Ammon's horn (tissue), 1 donor: Measurements from ENCODE around the gene AP5Z1.

Source experiments
- DNase-seq: peaks from one replicate; pipeline ENCODE4 v3.0.0-alpha.2; 2016; ENCODE audit warnings: low spot score

The AP5Z1 gene

DNA sequence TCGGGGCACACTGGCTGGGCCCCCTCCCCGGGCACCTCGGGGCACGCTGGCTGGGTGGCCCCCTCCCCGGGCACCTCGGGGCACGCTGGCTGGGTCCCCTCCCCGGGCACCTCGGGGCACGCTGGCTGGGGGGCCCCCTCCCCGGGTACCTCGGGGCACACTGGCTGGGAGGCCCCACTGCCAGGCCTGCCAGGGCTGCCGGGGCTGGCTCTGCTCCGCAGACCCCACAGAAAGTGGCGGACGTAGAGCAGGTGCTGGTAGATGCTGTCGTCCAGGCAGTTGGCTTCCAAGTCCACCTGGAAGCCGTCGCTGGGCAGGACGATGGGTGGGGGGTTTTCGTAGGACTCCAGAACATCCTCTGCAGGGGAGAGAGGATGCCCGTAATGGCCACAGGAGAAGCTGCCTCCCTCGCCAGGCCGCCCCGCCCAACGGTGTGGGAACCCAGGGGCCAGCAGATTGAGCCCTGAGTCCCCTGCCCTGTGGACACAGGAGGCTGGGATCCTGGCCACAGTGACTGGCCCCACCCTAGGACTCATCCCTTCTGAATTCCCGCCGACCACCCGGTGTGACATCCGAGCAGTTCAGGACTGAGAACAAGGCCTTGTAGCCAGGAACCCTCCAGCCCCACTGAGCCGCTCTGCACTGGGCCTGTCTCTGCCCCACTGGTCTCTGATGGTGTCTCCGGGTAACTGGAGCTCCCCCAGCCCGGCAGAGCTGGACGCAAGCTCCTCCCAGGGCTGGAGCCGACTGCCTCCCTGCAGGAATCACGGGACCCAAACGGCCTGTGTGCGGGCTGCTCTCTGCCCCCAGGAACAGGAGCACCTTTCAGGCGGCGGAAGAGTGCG is 28.2 kb downstream of the AP5Z1 start:
- DNase-seq = no peak

DNA sequence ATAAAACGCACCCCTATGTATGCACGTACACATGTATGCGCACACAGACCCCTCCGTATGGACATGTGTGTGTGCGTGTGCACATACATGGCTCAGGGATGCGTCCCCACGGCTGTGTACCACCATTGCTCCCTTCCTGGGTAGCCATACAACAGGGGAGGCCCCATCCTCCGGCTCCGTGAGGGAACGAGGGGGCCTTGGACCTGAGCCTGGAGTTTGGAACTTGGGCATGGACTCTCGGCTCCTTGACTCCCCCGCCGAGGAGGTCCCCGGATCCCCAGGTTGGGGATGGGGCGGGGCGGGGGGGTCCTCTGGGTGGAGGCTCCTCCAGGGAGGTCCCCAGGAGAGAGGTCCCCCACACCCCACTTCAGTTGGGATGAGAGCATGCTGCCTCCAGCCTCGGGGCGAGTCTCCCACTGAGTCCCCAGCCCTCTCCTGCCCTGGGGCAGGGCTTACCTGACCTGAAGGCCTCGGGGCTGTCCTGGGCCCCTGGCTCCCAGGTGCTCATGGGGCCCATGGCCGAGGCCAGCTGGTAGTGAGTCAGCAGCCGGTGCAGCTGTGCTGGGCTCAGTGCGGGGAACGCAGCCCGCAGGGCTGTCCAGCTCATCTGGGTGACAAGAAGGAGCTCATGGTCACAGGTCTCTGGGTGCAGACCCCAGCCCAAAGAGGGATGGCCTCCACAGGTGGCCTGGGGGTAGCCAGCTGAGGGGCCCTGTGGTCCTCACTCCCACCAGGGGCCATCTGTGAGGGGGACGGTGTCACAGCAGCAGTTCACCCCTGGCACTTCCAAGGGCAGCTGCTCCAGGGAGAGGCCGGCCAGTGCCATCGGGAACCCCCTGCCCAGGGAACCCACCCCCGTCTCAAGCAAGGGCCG is 29.9 kb downstream of the AP5Z1 start:
- DNase-seq = no peak

DNA sequence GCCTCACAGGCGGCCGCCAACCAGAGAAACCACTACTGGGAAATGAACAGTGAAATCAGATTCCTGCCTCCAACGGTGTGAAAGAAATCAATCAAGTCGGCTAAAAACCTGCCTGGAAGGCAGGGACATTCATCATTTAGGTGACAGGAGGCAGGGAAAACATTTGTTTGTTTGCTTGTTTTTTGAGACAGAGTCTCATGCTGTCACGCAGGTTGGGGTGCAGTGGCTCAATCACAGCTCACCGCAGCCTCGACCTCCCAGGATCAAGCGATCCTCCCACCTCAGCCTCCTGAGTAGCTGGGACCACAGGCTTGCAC is 30.5 kb downstream of the AP5Z1 start:
- DNase-seq = no peak

DNA sequence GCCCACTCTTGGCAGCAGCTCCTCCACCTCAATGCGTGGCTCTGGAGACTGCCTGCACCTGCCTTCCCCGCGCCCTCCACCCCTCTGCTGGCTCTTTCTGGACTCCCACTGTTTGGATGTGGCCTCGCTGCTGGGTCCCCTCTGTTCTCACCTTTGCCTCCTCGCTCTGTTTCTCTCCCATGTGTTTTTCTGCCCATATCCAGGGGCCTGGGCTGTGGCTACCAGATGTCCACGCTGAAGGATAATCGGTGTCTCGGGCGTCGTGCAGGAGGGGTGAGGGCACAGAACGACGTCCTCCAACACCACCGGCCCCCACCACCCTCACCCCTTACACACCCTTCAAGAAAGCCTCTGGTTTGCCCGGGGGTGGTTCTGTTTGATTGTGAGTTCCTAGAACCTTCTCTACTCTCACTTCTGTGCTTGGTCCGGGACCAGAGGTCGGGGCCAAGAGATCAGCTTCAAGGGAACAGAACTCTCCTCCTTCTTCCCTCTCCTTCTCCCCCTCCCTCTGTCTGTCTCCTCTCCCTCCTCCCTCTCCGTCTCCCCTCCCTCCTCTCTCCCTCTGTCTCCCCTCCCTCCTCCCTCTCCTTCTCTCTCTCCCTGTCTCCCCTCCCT is 31.7 kb downstream of the AP5Z1 start:
- no peak for DNase-seq

DNA sequence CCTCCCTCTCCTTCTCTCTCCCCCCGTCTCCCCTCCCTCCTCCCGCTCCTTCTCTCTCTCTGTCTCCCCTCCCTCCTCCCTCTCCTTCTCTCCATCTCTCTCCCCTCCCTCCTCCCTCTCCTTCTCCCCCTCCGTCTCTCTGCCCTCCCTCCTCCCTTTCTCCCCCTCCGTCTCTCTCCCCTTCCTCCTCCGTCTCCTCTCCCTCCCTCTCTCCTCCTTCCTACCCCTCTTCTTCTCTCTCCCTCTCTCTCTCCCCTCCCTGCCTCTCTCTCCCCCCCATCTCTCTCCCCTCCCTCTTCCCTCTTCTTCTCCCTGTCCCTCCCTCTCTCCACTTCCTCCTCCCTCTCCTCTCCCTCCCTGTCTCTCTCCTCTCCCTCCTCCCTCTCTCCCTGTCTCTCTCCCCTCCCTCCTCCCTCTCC is 32.2 kb downstream of the AP5Z1 start:
- DNase-seq = no peak

DNA sequence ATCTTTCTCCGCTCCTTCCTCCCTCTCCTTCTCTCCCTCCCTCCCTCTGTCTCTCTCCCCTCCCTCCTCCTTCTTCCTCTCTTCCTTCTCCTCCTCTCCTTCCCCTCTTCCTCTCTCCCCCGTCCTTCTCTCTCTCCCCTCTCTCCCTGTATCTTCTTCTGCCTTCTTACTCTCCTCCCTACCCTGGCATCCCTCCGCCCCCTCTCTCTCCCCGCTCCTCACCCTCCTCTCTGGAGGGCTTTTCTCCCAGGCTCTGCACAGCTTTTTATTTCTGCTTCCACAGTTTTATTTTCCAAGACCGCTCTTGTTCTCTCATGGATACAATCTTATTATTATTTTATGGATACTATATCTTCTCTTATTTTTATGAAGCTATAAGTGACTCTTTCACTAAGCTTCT is 32.6 kb downstream of the AP5Z1 start:
- no peak for DNase-seq

DNA sequence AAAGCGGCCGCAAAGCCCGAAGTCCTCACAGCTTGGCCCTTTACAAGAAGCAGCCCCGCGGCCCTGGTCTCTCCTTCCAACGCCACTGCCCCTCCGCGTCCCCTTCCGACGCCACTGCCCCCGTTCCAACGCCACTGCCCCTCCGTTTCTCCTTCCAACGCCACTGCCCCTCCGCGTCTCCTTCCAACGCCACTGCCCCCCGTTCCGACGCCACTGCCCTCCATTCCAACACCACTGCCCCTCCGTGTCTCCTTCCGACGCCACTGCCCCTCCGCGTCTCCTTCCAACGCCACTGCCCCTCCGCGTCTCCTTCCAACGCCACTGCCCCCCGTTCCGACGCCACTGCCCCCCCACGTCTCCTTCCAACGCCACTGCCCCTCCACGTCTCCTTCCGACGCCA is 33.1 kb downstream of the AP5Z1 start:
- DNase-seq = no peak

DNA sequence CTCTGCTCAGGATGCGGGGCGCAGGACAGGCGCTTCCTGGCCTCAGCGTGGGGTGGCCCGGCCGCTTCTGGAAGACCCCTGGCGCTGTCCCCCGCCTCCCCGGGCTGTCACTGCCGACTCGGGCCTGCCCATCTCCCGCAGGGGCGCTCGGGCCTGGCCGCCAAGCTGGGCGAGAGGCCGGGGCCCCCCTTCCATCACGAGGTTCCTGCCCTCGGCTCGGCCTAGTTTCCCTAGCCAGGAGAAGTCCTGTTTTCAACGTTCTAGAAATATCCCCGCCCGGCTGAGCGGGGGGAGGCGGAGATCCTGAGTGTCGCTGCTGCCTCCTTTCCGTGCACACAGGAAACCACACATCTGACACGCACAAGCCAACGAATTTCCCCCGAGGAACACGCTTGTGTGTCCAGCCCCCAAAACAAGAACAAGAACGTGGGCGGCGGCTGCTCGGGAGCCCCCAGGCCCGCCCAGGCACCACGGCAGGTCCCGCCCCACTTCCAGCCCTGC is 33.7 kb downstream of the AP5Z1 start:
- DNase-seq = no peak

DNA sequence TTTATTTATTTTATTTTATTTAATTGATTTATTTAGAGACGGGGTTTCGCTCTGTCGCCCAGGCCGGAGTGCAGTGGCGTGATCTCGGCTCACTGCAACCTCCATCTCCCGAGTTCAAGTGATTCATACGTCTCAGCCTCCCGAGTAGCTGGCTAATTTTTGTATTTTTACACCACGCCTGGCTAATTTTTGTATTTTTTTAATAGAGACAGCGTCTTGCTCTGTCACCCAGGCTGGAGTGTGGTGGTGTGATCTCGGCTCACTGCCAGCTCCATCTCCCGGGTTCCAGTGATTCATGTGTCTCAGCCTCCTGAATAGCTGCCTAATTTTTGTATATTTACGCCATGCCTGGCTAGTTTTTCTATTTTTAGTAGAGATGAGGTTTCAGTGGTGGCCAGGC is 34.2 kb downstream of the AP5Z1 start:
- DNase-seq = no peak

DNA sequence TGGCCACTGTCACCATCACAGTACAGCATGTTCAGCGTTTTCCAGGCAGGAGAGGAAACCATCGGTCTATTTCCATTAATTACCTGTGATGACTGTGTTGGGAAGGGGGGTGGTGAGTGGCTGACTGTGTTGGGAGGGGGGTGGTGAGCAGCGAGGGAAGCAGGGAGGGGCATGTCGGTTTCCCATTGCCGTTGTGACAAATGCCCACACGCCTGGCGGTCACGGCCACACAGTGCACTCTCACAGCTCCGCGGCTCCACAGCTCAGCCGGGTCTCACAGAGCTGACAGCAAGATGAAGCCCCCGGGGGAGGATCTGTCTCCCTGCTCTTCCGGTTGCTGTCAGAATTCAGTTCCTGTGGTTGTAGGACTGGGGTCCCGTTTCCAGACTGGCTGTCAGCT is 39.0 kb downstream of the AP5Z1 start:
- DNase-seq = no peak

DNA sequence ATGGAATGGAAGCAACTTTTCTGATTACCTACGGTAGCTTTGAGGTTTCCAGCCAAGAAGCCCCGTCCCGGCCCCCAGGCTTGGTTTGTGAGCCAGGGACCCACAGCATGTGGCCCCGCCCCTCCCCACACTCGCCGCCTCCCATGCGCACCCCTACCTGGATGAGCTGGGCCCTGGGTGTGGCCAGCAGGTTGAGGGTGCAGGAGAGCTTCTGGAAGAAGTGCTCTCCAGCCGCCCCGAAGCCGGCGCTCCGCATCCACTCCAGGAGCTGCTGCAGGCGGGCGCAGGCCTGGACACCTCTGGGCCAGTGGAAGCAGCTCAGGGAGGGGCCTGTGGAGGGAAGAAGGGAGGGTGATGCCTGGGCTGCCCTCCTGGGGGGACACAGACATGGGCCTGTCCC is 39.7 kb downstream of the AP5Z1 start:
- no peak for DNase-seq

DNA sequence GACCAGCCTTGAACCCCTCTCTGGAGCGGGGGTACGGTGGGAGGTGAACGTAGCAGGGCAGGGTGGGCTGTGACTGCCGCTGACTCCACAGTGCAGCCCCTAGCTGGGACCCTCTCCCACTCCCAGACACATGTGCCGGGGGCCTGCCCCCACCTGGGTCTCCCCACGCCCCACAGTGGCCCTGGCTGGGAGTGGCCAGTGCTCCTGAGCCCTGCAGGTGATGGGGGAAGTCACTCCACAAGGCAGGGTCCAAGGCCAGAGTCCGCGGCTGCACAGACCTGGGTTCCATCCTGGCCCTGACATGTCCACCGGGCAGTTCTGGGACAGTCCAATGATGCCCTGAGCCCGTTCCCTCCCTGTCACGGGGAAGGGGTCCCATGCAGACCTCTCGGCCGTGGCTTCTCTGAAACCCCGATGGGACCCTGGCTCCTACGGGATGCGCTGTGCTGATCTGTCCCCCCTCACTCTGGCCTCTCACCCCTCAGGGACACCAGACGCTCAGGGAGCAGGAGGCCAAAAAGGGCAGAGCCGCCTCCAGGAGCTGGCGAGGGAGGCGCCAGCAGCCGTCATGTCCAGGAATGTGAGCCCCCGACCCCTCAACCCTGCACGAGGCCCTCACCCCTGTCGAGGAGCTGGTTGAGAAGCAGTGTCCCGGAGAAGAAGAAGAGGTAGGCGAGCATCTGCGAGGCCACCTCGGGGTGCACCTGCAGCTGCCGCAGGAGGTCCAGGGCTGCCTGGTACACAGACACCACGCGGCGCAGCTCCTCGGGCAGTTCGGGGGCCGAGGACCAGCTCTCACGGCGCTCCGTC is 40.4 kb downstream of the AP5Z1 start:
- no peak for DNase-seq

DNA sequence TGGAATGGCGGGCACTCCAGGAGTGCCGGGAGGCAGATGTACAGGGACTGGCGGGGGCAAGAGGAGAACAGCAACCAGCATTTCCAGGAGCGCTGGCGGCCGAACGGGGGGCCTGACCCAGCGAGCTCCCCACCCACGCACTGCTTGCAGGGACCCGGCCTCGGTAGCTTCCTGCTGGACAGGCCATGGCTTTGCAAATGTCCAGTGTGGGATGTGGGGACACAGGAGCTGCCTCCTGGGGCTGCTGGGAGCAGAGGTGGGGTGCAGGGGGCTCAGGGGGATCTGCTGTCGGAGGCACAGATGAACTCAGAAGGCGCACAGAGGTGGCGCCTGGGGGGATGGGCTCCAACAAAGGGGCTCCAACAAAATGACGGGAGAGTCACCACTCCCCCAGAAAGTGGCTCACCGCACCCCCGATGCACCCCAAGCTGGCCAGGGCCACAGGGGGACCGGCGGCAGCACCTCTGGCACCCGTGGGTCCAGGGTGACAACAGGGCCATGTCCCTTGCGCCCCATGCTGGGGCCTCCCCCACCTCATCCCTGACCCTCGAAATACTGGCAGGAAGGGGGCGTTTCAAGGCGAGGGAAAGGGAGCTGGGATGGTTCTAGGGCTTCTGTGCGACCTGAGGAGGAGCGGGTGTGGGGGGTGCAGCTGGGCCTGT is 41.1 kb downstream of the AP5Z1 start:
- no peak for DNase-seq

DNA sequence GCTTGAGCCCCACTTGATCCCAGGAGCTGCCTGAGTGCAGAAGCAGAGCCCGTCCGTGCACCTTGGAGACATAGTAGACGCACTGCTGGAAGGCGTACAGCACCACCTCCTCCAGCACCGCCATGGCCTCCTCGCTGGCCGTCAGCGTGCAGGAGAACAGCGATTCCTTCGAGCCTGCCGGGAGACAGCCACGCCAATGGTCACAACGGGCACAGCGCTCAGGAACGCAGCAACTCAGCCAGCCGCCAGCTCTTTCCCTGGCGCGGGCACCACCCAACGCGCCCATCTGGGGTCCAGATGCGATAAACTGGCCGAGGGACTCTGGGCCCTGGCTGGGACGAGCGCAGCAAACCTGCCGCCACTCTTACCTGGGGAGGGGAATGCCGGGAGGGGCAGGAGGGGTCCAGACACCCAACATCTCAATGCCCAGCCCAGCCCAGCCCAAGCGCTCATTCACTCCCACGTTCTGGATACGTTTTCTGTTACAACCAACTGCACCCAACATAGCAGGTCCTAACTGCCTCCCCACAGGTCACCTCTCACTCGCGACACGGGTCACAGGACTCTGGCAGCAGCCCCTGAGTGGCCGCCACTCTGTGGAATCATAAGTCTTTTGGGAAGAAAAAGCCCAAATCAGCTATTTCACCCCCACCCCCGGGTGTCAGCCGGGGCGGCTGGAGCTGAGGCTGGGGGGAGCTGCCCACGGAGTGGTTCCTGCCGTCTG is 41.9 kb downstream of the AP5Z1 start:
- no peak for DNase-seq

DNA sequence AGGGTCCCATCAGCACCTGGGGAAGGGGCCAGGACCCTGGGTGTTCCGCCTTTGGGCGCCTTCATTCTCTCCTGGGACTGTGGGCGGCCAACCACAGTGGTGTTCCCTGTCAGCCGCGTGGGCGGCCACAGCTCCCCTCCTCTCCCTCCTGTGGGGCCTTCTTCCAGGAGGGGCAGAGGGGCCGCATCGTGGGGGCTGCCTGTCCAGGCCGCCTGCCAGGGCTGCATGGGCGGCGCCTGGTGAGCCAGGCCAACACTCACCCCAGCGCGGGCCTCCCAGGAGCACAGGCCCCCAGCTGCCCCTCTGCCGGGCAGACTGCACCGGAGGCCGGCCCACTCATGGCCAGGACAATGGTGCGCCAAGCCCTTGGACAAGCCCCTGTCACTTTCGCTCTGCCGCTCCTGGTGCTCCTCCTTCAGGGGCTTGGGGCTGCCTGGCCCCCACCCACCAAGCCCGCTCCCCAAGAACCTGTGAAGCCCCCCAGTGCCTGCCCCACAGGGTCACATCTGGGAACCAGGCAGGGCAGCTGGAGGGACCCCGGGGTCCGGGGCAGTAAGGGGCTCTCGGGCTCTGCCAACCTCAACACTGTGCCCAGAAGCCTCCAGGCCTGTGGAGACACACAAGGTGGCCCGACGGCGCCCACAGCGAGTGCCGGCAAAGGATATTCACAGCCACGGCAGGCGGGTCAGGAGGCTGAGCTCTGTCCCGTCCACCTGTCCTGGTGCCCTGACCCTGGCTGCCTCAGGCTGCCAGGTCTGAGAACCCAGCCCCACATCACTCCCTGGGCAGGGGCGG is 42.8 kb downstream of the AP5Z1 start:
- no peak for DNase-seq

DNA sequence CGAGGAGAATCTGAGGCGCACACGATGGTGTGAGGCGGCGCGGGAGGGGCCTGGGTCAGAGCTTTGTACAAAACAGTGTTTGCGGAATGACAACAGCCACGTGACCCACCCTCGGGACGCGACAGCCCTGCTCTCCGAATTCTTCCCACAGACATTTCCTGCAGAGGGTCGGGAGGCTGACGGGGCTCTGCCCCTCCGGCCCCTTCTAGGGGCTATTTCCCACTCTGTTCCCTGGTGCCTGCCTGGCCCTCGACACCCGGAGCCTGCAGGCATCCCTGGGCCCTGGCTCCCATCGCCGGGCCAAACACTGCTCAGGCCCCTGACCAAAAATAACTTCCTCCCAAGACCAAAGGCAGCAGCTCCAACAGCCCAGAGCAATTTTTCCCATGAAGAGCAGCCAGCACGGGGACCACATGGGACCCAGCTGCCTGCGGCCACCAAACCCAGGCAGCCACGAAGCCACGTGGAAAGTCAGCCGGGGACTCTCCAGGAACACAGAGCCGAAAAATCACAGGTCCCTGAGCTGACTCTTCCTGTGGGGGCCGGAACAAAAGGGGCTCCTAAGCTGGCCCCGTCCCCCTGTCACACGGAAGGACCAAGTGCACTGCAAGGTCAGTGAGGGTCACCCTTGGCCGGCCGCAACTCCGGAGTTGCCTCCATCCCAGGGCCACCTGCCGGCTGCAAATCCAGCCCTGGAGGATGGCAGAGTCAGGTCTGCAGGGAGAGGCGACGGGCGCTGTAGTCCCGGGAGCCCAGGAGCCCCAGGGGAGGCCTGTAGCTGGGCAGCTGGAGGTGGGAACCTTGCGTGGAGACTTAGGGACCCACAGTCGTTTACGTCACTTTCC is 44.4 kb downstream of the AP5Z1 start:
- no peak for DNase-seq

DNA sequence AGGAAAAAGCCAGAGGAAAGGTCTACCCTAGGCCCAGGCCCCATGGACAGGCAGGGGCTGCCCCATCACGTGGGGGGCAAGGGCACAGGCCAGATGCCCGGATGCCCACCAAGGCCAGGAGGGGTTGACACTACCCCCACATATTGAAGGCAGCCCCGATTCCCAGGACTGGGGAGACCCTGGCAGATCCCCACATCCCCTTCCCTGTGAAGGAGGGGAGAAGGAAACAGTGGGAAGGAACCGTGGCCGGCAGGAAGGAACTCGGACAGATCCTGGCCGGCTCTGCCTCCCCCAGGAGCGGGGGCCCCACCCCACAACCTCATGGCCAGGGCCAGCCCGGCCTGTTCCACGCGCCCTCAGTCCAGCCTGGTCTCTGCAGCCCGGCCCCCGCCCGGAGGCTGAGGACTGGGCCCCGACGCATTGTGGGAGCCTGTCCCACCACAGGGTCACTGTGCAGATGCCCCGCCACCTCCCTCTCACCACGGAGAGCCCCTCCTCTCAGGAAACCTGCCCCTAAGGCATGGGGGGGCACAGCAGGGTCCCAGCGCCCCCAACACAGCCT is 45.1 kb downstream of the AP5Z1 start:
- DNase-seq = no peak

DNA sequence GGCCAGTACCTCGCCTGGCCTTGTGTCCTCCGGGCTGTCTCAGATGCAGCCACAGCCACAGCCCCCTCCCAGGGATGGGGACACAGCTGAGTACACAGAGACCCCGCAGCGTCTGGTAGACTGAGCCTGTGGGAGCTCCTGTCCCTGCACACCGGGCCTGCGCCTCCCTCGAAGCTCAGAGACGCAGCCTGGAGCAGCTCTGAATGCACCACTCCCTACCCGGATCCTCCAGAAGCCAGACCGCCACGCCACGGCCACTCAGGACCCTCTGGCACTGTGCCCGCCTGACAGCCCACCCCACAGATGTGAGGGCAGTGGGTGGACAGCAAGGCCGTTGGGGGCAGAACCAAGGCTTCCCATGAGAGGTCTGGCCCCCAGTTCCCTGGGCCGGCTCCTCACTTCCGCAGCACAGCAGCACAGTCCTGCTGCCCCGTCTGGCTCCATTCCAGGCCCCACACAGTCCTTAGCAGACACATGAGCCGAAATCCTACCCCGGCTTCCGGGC is 45.6 kb downstream of the AP5Z1 start:
- DNase-seq = no peak
